Spinal cord (tissue), 10 donors: ENCODE data around the gene NCSTN. TPM values are rescaled to one million over a fixed set of nuclear protein-coding genes. Genes with fewer than 3 reads are reported as not detected.
A peak's percentile ranks its signal among the peaks of the same experiment; 100 is the strongest.
"Not testable (repeated sequence)": the region's sequence is repeated elsewhere in the genome, so short reads cannot be mapped to it uniquely, and the experiment has no call there.

Experiments
- DNase-seq, 6 donors: peaks; one replicate each; pipeline versions ENCODE4 v3.0.0 to v3.0.0-alpha.2; 2013 to 2015; ENCODE audit warnings: low spot score in 6 of 6, low read depth in 4 of 6
- H3K27ac ChIP-seq: one replicate; pipeline ENCODE4 v1.5.1; 2013; ENCODE audit warnings: low read depth, low read length, control low read depth
- H3K27me3 ChIP-seq: one replicate; pipeline ENCODE4 v1.6.1; 2013; ENCODE audit warnings: low read length; ENCODE audit not compliant: control insufficient read depth, insufficient read depth
- H3K36me3 ChIP-seq: one replicate; pipeline ENCODE4 v1.6.1; 2013; ENCODE audit warnings: low read length; ENCODE audit not compliant: control insufficient read depth, insufficient read depth
- H3K4me1 ChIP-seq: one replicate; pipeline ENCODE4 v1.6.1; 2013; ENCODE audit warnings: low read length; ENCODE audit not compliant: control insufficient read depth, insufficient read depth
- H3K4me3 ChIP-seq: one replicate; pipeline ENCODE4 v1.5.1; 2013; ENCODE audit warnings: low read depth, low read length, control low read depth
- H3K9me3 ChIP-seq: one replicate; pipeline ENCODE4 v1.6.1; 2013; ENCODE audit warnings: low read length; ENCODE audit not compliant: control insufficient read depth, insufficient read depth
- WGBS: methylation state at CpG from one replicate; pipeline ENCODE4 v1.1.5; 2013; ENCODE audit warnings: missing lambda C conversion rate; ENCODE audit not compliant: insufficient coverage; 5-methylcytosine and 5-hydroxymethylcytosine counted together
- polyA plus RNA-seq, 2 donors: library from polyadenylated mRNA; unstranded; fragments of 120-200 nt; gene quantifications; one replicate each; pipeline ENCODE4 v1.2.1, GENCODE V29; 2013; ENCODE audit not compliant: insufficient read length in 2 of 2
- total RNA-seq, 2 donors: library from RNA; depleted of rRNA in 1 of 2; stranded (reverse); fragments of 120-200 nt in 1 of 2; fragments of >200 nt in 1 of 2; gene quantifications; one replicate each; pipeline versions ENCODE4 v1.2.3 to v1.2.4, GENCODE V29; 2013 to 2014
- donor health status: healthy.

NCSTN gene
- total and polyA plus RNA-seq, 4 donors: 54.1 to 74.3 (median 63.8) TPM

DNA sequence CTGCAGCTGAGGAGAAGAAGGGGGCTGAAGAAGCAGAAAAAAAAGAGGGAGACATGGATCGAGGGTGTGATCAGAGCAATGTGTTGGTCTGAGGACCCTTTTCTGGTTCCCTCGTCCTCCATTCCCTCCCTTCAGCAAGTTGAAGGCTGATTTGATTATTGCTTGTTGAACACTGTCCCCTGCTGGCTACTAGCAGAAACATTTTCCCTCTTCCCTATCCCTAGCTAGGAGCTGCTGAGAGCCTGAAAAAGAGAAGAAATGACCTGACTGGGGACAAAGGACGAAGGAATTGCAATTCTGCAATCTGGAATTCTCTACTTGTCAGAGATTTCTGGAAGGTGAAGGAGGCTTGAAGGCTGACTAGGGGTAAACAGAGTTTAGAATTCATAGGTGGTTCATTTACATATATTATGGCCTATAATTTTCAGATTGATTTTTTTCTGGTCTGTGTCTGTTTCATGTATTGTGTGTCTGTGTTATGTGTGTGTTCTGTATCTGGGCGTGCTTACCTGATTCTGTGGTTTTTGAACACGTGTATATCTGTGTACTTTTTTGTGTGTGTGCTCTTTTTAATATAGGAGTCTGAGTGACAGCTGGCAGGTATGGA lies 33.4 kb downstream of the NCSTN start:
- peaks cover 20% of the 10 kb centered on the region for H3K4me1 ChIP-seq
- DNase-seq: peak in 5 of 6 donors; percentile 41 to 95 (median 56)
- no peak overlapping the region for H3K4me3 ChIP-seq
- no peaks in the 10 kb centered on the region for H3K36me3 ChIP-seq
- WGBS: 60% methylated on average over 1 of the region's 5 CpGs
- no peaks in the 10 kb centered on the region for H3K27me3 ChIP-seq
- peak overlapping the region; percentile 83 for H3K27ac ChIP-seq
- H3K9me3 ChIP-seq: no peaks in the 10 kb centered on the region

DNA sequence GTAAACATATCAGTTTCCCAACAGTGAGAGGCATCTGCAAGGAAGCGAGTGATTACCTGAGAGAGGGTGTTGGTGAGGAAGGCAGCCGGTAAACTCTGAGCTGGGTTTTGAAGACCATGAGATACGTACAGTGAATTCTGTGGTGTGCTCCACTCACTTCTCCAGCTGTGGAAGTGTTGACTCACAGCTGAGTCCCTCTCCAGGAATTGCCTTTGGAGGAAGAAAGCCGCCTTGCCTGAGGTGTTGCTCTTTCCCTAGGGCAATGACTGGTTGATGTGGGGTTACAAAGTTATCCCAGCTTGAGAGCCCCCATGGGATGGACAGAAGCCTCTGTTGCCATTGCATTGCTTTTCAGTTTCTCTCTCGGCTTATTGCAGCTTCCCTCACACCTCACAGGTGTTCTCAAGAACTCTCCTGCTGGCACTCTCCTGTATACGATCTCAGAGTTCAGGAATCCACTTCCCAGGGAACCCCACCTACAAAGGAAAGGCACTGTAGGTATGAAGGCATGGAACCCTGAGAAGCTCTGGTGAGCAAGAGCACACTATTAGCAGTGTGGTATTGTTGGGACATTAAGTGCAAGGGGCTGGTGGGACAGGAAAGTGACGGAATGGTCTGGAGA lies 34.5 kb downstream of the NCSTN start:
- Histone ChIP-seq H3K4me3 (no peak overlapping the region), H3K36me3 (no peaks in the 10 kb centered on the region), H3K27ac (no peak overlapping the region), H3K4me1 (peaks cover 20% of the 10 kb centered on the region), H3K9me3 (no peaks in the 10 kb centered on the region), H3K27me3 (no peaks in the 10 kb centered on the region)
- WGBS: 65% methylated on average over 5 of the region's 7 CpGs
- no peak for DNase-seq

- not testable (repeated sequence) for DNase-seq, H3K4me3 ChIP-seq, H3K4me1 ChIP-seq, H3K27ac ChIP-seq, H3K9me3 ChIP-seq, H3K36me3 ChIP-seq, H3K27me3 ChIP-seq
- no CpG with 5 or more reads among the region's 2 CpGs for WGBS
Observed at GRCh38 chr1:160384812-160385211, 41.6 kb downstream of the NCSTN start.

GRCh38 chr1:160388406-160388805 lies 45.2 kb downstream of the NCSTN start:
- not testable (repeated sequence) for H3K27me3 ChIP-seq, H3K27ac ChIP-seq, H3K36me3 ChIP-seq, H3K9me3 ChIP-seq, H3K4me3 ChIP-seq, DNase-seq, H3K4me1 ChIP-seq
- 81% methylated on average over 2 of the region's 4 CpGs for WGBS

GRCh38 chr1:160394673-160395072 lies 51.5 kb downstream of the NCSTN start:
- WGBS: 100% methylated on average over 7 of the region's 8 CpGs

GRCh38 chr1:160397651-160398050 lies 54.5 kb downstream of the NCSTN start:
- H3K36me3 ChIP-seq: no peaks in the 10 kb centered on the region
- no peak overlapping the region for H3K27ac ChIP-seq
- H3K27me3 ChIP-seq: no peaks in the 10 kb centered on the region
- WGBS: 80% methylated on average over 1 of the region's 1 CpG
- peaks cover 20% of the 10 kb centered on the region for H3K4me1 ChIP-seq
- no peak for DNase-seq
- no peaks in the 10 kb centered on the region for H3K9me3 ChIP-seq
- no peak overlapping the region for H3K4me3 ChIP-seq

More at GRCh38 chr1:160394673-160395072, 51.5 kb downstream of the NCSTN start:
- H3K4me1 ChIP-seq: peaks cover 3% of the 10 kb centered on the region
- H3K27me3 ChIP-seq: no peaks in the 10 kb centered on the region
- H3K9me3 ChIP-seq: no peaks in the 10 kb centered on the region
- no peak overlapping the region for H3K27ac ChIP-seq
- no peak for DNase-seq
- no peaks in the 10 kb centered on the region for H3K36me3 ChIP-seq
- no peak overlapping the region for H3K4me3 ChIP-seq

GRCh38 chr1:160398823-160399222 lies 55.6 kb downstream of the NCSTN start:
- WGBS: 80% methylated on average over 1 of the region's 4 CpGs

DNA sequence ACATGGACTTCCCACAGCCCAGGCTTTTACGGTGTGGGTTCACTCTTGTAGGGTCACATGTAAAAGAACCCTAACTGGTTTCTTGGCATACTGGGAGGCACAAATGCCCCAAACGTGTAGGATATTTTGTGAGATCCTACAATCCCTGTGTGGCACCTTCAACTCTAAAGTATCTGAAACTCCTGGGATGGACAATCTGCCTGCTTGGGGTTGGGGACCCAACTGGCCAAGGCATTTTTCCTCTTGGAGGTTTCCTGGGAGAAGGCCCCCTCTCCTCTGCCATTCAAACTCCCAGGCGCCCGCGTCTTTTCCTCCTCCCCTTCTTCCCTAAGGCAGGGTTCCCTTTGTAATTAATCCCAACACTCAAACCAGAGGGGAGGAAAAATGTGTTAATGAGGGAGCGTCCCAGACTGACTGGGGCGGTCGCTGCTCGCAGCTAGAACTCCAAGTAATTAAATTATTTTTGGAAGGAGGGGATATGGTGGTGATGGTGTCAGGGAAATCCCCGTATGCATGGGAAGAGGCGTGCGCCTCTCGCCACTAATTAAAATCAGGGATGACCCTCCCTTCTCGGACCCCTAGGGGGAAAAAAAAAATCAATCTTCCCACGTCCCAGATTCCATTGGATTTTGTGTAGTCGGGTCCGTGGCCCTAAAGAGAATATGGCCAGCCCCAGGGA lies 56.5 kb downstream of the NCSTN start:
- DNase-seq: no peak
- H3K9me3 ChIP-seq: no peaks in the 10 kb centered on the region
- no peaks in the 10 kb centered on the region for H3K27me3 ChIP-seq
- H3K4me3 ChIP-seq: peak overlapping the region; percentile 61
- peak overlapping the region; percentile 78 for H3K27ac ChIP-seq
- 2% methylated on average over 6 of the region's 17 CpGs for WGBS
- H3K36me3 ChIP-seq: no peaks in the 10 kb centered on the region
- peaks cover 32% of the 10 kb centered on the region for H3K4me1 ChIP-seq

More at GRCh38 chr1:160398823-160399222, 55.6 kb downstream of the NCSTN start:
- Histone ChIP-seq H3K4me3 (no peak overlapping the region), H3K4me1 (peaks cover 28% of the 10 kb centered on the region), H3K27ac (no peak overlapping the region), H3K27me3 (no peaks in the 10 kb centered on the region), H3K9me3 (no peaks in the 10 kb centered on the region), H3K36me3 (no peaks in the 10 kb centered on the region)
- DNase-seq: no peak

- peak within 1 kb of the TSS; percentile 82 for H3K27ac ChIP-seq
- DNase-seq: peak; percentile 76 to 97 (median 84)
- H3K27me3 ChIP-seq: no peaks in the 10 kb centered on the region
- no peaks in the 10 kb centered on the region for H3K36me3 ChIP-seq
- H3K4me3 ChIP-seq: peak within 1 kb of the TSS; percentile 76
- no peaks in the 10 kb centered on the region for H3K9me3 ChIP-seq
- under 1% methylated on average over 11 of the region's 34 CpGs for WGBS
- peaks cover 32% of the 10 kb centered on the region for H3K4me1 ChIP-seq
Observed at GRCh38 chr1:160400223-160400645, 57.1 kb downstream of the NCSTN start, which contains the start of gene VANGL2. TSS of gene VANGL2 (plus strand) at chr1:160400564. CDS start at chr1:160415838, 15,274 bp downstream.
